Fibroblast of upper back skin (primary cell): ENCODE data around the gene GFPT2.

ENCODE experiments used
- DNase-seq: peaks from one replicate; pipeline ENCODE4 v3.0.0-alpha.2; 2013

The GFPT2 gene

DNA sequence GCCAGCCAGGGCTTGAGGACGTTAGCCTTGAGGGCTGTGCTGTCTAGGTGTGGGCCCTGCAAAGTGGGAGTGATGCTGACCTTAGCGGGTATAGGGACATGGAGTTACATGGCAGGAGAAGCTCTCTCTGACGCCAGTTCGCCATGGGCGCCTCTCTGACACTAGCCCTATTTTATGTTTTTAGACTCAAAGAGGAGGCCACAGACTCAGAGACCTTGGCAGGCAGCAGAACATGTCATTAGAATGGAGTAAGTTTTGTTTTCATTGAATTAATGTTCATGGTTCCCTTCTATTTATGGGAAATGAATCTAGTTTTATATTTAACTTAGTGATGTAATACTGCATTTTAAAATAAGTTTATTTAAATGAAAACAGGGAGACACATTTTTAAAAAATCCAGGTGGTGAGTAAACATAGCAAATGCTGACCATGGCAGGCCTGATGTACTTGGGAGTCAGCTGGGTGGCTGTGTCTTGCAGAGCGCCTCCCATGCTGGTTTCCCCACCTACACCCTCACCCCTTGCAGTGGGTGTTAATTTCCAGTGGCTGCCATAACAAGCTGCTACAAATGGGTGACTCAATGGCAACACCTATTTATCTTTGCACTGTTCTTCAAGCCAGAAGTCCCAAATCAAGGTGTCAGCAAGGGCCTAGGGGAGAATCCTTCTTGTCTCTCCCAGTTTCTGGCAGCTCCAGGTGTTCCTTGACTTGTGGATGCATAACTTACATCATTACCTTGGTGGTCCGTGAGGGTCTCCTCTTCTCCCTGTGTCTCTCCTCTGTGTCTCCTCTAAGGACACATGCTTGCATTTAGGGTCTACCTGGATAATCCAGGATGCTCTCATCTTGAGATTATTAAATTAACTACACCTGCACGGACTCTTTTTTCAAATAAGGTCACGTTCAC is 25.6 kb upstream of the GFPT2 start:
- no peak for DNase-seq

GRCh38 chr5:180377556-180378197 is 24.5 kb upstream of the GFPT2 start:
- no peak for DNase-seq

GRCh38 chr5:180376511-180376910 is 23.4 kb upstream of the GFPT2 start:
- DNase-seq = no peak

- DNase-seq = no peak
Observed at GRCh38 chr5:180375955-180376354, 22.8 kb upstream of the GFPT2 start.

- DNase-seq = no peak
Observed at GRCh38 chr5:180375291-180375690, 22.2 kb upstream of the GFPT2 start.

- DNase-seq = no peak
Observed at GRCh38 chr5:180373870-180374269, 20.7 kb upstream of the GFPT2 start.

- DNase-seq = no peak
Observed at GRCh38 chr5:180373454-180373853, 20.3 kb upstream of the GFPT2 start.

GRCh38 chr5:180371949-180372348 is 18.8 kb upstream of the GFPT2 start:
- no peak for DNase-seq

DNA sequence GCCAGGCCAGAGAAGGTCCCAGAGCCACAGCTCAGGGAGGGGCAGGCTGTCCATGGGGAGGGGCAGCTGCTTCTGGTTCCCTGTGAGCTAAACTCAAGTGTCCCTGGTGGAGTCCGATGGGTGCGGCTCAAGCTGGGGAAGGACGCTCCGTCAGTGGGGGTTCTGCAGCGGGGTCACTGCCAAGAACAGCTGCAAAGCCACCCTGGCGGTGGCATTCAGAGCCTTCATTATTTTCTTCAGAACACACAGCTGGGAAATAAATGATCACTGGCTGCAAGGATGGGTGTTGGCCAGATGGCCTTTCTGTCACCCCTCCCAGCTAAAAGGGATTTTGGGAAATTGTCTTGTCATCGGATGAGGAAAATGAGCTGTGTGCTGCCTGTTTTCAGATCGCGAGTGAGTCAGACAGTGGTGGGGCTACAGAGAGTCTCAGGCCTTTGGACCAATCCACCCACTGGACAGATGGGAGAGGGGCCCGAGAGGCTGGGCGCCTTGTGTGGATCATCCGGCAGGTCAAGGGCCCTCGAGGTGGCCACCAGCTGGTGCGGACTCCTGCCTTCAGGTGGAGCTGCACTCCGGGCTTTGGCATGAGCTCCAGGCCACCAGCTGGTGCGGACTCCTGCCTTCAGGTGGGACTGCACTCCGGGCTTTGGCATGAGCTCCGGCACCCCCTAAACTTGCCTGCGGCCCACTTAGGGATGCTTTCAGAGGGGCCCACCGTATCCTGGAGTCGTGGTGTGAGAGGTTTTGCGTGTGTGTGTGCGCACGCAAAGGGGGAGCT is 17.9 kb upstream of the GFPT2 start:
- DNase-seq = no peak

DNA sequence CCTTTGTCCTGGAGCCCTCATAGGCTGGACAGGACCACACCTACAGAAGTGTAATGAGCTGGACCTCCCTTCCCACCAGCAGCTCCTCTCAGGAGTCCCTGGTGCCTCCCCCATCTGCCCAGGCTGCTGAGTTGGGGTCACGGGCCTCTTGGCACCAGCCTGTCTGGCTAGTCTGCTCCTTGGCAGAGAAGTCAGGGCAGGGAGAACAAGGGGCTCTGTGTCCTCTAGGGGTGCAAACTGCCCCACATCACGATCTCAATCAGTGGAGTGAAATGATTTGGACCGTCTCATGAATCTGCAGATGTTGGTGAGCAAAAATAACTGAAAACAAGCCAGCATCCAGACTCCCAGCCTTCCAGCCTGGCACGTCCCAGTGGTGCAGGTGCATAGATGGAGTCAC is 14.9 kb upstream of the GFPT2 start:
- no peak for DNase-seq

DNA sequence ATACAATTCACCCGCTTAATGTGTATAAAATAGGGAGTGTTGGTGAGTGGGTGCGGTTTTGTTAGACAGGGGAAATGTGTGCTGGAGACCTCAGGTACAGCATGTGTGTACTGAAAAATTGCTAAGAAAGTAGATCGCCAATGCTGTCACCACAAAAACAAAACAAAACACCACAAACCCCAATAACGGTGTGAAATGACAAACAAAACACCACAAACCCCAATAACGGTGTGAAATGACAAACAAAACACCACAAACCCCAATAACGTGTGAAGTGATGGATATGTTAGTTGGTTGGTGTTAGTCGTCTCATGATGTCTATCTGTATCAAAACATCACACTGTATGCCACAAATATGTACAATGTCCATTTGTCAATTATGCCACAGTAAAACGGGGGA is 14.2 kb upstream of the GFPT2 start:
- no peak for DNase-seq

DNA sequence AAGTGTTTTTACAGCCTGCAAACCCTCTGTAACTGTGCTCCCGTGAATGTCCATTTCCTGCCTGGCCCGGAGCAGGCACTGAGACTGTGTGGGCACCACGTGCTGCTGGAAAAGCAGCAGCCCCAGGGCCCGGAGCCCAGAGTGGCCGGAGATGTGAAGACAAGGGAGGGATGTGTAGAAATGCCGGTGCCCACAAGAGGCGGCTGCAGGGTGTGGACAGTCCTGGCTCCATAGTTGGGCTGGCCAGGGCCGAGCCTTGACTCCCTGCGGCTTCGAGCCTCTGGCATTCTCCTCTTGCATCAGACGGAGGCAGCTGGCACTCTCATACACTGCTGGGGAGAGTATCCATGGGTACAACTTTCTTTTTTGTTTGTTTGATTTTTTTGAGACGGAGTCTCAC is 13.2 kb upstream of the GFPT2 start:
- no peak for DNase-seq

- no peak for DNase-seq
Observed at GRCh38 chr5:180365829-180366228, 12.7 kb upstream of the GFPT2 start.

DNA sequence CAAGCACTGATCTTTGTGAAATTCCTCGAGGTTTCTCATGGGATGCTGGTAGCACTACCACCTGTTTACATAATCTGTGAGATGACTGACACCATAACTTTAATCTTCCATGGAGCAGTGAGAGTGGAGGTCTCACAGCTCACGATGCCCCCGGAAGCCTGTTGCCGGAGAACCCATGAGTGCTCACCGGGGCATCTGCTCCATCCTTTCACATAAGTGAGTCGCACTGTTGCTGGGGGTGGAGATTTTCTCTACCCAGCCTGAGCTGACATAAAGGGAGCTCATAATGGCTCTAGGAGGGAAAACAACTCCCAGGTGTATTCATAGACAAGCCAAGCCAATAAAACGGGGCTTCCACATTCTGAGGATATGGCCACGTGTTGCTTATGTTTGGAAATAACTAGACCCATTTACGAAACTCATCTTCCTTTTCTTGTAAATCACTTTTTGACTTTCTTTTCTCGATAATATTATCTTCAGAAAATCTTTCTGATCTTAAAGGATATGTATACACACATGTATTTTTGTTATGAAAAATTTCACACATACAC is 11.2 kb upstream of the GFPT2 start:
- DNase-seq = no peak

GRCh38 chr5:180360078-180360957 is 7.2 kb upstream of the GFPT2 start:
- DNase-seq = no peak

DNA sequence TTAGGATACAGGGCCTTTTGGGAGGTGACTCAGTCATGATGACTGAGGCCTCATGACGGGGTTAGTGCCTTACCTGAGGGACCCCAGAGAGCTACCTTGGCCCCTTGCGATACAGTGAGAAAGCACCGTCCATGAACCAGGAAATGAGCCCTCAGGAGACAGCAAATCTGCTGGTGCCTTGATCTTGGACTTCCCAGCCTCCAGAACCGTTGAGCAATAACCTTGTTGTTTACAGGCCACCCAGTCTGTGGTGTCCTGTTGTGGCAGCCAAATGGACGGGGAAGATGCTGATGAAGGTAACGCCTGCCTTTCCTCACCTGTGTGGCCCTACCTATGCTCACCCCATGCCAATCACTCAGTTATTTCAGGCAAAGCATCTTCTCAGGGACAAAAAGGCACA is 5.6 kb upstream of the GFPT2 start:
- DNase-seq = no peak

- DNase-seq = no peak
Observed at GRCh38 chr5:180358179-180358578, 5.0 kb upstream of the GFPT2 start.

DNA sequence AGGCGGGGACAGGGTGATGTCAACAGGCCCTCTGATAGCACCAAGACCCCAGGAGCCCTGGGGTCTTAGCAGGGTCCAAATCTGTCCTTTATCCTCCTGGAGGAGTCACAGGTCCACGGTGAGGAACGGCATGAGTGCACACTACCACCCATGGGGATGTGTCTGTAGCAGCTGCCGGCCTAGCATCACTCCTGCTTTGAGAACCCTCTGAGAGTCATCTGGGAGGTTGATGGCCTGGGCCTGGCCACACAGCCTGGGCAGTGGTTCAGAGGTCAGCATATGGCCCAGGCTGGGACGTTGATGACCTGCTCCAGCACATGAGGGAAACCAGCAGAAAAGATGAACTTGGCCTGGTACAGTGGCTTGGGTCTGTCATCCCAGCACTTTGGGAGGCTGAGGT is 1.8 kb upstream of the GFPT2 start:
- no peak for DNase-seq

GRCh38 chr5:180353980-180354452 is 880 bp upstream of the GFPT2 start:
- DNase-seq = no peak

GRCh38 chr5:180352116-180353047 is 754 bp downstream of the GFPT2 start:
- DNase-seq = no peak
